H1 (cell line): Measurements from ENCODE around the gene ZNF548. TPM values are rescaled to one million over a fixed set of nuclear protein-coding genes. Genes with fewer than 3 reads are reported as not detected.

Experiments
- CTCF ChIP-seq, 3 experiments: IDR thresholded peaks; 1 replicate in 2 of 3; 2 replicates in 1 of 3; pipeline versions ENCODE4 v1.5.1 to v1.6.1; 2011; ENCODE audit warnings: low read length in 3 of 3, mild to moderate bottlenecking in 3 of 3, inconsistent platforms in 2 of 3, low read depth in 1 of 3, moderate library complexity in 1 of 3; ENCODE audit not compliant: insufficient read depth in 1 of 3; ENCODE audit errors: control extremely low read depth in 1 of 3
- HDAC6 ChIP-seq: IDR thresholded peaks from one replicate; pipeline ENCODE4 v1.7.1; 2012; ENCODE audit warnings: low read depth, mild to moderate bottlenecking, inconsistent platforms, low read length, moderate library complexity
- POLR2A ChIP-seq, 2 experiments: IDR thresholded peaks; 1 replicate in 1 of 2; 2 replicates in 1 of 2; pipeline ENCODE4 v1.6.1; 2011; ENCODE audit warnings: low read depth in 2 of 2, low read length in 2 of 2, mild to moderate bottlenecking in 2 of 2; ENCODE audit errors: control extremely low read depth in 1 of 2
- RNF2 ChIP-seq: fragments of 200-900, 300-1000 bp; sonication (generic); IDR thresholded peaks from 2 replicates; pipeline ENCODE4 v1.7.1; 2016; ENCODE audit warnings: borderline replicate concordance, low read depth, mild to moderate bottlenecking, antibody characterized with exemption, low read length; ENCODE audit not compliant: poor library complexity, severe bottlenecking; ENCODE audit errors: missing control alignments
- SP1 ChIP-seq: IDR thresholded peaks from 2 replicates; pipeline ENCODE4 v1.6.1; 2011; ENCODE audit warnings: low read depth, low read length
- TEAD4 ChIP-seq: IDR thresholded peaks from 2 replicates; pipeline ENCODE4 v1.6.1; 2012; ENCODE audit warnings: low read depth, low read length, inconsistent platforms, mixed read lengths
- polyA plus RNA-seq, 7 experiments: library from polyadenylated mRNA; depleted of rRNA in 3 of 7; stranded (reverse) in 5 of 7; unstranded in 2 of 7; fragments of >200 nt in 5 of 7; fragments of 200-250 nt in 2 of 7; gene quantifications; 1 replicate in 5 of 7; 2 replicates in 1 of 7; 4 replicates in 1 of 7; pipeline versions ENCODE4 v1.2.1 to v1.2.3, GENCODE V29; 2011 to 2013; ENCODE audit warnings: missing spikeins in 2 of 7, mixed read lengths in 2 of 7
- total RNA-seq: library from RNA; stranded (reverse); fragmentation: NEBNext Ultra II Directional; extraction: Animal tissue kit (Norgen Biotek cat#: 25700); gene quantifications from 2 replicates; pipeline ENCODE4 v1.2.1, GENCODE V29; 2021

Gene ZNF548
- total and polyA plus RNA-seq, 2 of the 8 experiments (the other 6 are each of a cell fraction or from before 2014, with no cell fraction given) = 7.4 to 9.9 TPM

- TF ChIP-seq CTCF (IDR thresholded peaks at IDR 0.05; ENCODE audit: control extremely low read depth in 1 of 3, insufficient read depth in 1 of 3, low read depth in 1 of 3, low read length in 3 of 3) = no peak
- no peak for TF ChIP-seq SP1
- no peak for TF ChIP-seq HDAC6
- no peak for TF ChIP-seq POLR2A (IDR thresholded peaks at IDR 0.05; ENCODE audit: control extremely low read depth in 1 of 2, low read depth in 2 of 2, low read length in 2 of 2)
- TF ChIP-seq TEAD4 = no peak
- TF ChIP-seq RNF2 = no peak
- TF ChIP-seq, all 59 proteins: peak for 0
Measured at GRCh38 chr19:57437931-57438330, 48.3 kb downstream of the ZNF548 start (continued).
